GM10266 (cell line): ENCODE data around the gene SOX15.

Experiments
- DNase-seq: peaks from one replicate; pipeline ENCODE4 v3.0.0; 2012; ENCODE audit errors: extremely low spot score
- CTCF ChIP-seq: IDR thresholded peaks from 2 replicates; pipeline ENCODE4 v1.5.1; 2012; ENCODE audit warnings: mild to moderate bottlenecking, low read depth; ENCODE audit not compliant: control insufficient read depth, insufficient read depth; ENCODE audit errors: missing control alignments

SOX15 gene

DNA sequence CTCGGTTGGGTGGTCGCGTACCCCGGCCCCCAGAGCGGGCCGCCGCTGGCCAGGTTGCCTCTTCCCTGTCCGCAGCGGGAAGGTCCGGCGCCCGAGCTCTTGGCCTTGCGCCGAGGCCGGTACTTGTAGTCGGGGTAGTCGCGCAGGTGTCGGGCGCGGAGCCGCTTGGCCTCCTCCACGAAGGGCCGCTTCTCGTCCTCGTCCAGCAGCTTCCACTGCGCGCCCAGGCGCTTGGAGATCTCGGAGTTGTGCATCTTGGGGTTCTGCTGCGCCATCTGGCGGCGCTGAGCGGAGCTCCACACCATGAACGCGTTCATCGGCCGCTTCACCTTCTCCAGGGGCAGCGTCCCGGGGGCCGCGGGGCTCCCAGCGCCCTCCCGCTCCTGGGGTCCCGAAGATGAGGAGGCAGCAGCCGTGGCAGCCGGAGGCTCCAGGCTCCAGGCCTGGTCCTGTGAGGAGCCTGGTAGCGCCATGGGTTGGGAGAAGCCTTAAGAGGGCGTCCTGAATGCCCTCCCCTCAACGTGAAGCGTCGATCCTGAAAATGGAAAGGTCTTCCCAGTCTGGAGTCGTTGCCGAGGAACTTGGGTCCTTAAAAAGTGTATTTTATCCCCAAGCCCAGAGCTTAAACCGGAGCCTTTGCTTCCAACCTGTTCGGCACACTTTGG, 558 bp downstream of the SOX15 start:
- peak; percentile 71 for TF ChIP-seq CTCF
- DNase-seq: peak; percentile 90

GRCh38 chr17:7588553-7589203, 1.2 kb downstream of the SOX15 start:
- no peak for TF ChIP-seq CTCF
- DNase-seq: no peak

DNA sequence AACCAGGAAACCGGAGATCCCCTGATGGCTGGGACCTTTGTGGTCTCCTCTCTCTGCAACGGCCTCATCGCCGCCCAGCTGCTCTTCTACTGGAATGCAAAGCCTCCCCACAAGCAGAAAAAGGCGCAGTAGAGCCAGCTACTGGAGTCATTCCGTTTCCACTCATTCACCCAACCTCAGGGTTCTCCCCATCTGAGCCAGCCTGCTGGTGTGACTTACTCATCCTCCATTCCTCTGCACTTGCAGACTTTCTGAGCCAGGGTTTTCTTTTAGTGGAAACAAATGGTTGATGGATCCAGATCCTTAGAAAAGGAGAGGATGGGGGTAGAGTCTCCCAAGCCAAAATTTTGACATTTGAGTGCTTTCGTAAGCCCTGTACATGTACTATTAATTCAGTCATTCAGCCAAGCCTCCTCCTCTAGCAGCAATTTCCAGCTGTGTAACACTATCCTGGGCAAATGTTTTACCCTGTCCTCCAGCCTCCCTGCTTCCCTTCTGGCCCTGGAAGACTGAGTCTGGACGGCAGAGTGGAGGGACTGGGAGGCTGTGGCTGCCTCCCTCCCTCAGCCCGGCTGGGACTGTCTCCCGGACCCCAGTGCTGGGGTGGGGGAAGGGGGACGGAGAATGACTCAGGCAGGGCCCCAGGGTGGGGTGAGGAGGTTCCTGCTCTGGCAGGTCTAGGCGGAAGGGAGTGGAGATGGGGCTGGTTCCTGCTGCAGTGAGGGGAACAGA, 2.3 kb downstream of the SOX15 start:
- DNase-seq: no peak
- no peak for TF ChIP-seq CTCF

DNA sequence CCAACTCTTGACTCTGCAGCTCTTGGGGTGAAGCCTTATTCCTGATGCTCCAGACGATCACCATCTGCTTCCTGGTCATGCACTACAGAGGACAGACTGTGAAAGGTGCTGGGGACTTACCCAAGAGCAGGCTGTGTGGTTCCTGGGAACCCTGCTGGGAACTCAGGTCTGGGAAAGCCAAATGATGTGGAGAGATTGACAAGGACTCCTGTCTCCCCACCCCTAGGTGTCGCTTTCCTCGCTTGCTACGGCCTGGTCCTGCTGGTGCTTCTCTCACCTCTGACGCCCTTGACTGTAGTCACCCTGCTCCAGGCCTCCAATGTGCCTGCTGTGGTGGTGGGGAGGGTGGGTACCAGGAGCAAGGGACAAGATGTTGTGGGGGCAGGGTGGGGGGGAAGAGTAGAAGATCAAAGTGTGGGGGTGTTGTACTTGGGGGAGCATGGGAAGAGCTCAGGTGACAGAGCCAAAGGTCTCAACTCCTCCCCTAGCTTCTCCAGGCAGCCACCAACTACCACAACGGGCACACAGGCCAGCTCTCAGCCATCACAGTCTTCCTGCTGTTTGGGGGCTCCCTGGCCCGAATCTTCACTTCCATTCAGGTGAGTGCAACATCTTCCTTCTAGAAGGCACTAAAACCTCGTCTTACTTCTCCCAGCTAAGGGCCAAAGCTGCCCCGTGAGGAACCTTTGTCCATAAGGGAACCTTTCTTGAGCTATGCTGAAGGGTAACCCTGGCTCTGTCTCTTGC, 3.0 kb downstream of the SOX15 start:
- no peak for TF ChIP-seq CTCF
- no peak for DNase-seq

DNA sequence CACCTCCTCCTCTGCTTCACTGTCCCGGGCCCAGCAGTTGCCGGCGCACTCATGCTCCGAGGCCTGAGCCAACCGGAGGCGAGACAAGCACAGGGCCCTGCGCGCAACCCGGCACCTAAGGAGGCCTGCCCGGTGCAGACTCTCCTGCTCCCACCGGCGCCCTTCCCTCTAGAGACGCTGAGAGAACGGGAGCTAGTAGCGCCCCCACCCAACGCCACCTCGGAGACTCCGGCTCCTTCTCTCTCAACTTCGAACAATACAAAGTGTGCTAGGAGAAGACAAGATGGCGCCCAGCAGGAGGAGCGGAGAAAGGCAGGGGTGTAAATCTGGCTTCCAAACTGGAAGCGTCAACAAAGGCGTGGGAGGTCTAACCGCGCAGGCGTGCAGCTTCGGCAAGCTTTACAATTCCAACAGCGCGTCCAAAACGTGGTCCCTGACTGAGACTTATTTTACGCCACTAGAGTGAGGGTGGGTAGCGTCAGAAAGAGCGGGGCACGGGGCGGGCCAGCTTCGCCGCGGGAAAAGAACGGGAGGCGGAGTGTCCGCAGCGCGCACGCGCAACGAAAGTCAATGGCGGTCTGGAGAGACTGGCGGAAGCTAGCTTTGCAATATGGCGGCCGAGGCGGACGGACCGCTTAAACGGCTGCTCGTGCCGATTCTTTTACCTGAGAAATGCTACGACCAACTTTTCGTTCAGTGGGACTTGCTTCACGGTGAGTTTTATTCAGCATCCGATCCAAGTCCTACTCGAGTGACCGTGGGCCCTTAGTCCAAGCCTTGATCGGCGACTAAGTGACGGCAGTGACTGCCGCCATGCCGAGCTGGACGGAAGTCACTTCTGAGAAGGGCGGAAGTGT, 6.4 kb downstream of the SOX15 start, which contains the start of gene MPDU1:
TSS of gene MPDU1 (plus strand) at position 600 of the 857 bp plus-strand sequence. CDS start at position 611, 11 bp downstream.
- peak; percentile 94 for DNase-seq
- no peak for TF ChIP-seq CTCF
